HL-60 (cell line): Measurements from ENCODE around the gene RND1.
"Not testable (repeated sequence)": the region's sequence is repeated elsewhere in the genome, so short reads cannot be mapped to it uniquely, and the experiment has no call there.

Source experiments
- DNase-seq, 2 experiments: peaks; one replicate each; pipeline ENCODE4 v3.0.0-alpha.2; 2010 to 2020; ENCODE audit warnings: low read depth in 1 of 2, low spot score in 1 of 2
- H3K27ac ChIP-seq: fragments of 250-450 bp; sonication (Bioruptor Pico); replicated peaks from 2 replicates; pipeline ENCODE4 v1.5.1; 2020; ENCODE audit warnings: mild to moderate bottlenecking, moderate library complexity
- H3K27me3 ChIP-seq: fragments of 250-450 bp; sonication (Bioruptor Pico); 2 replicates; pipeline ENCODE4 v1.5.1; 2021; ENCODE audit warnings: mild to moderate bottlenecking, moderate library complexity; ENCODE audit not compliant: insufficient read depth, poor library complexity, severe bottlenecking
- H3K4me3 ChIP-seq: replicated peaks from 2 replicates; pipeline ENCODE4 v1.5.1; 2011; ENCODE audit warnings: mild to moderate bottlenecking, control low read depth, low read length; ENCODE audit not compliant: insufficient read depth
- GABPA ChIP-seq: IDR thresholded peaks from 2 replicates; pipeline ENCODE4 v1.6.1; 2012; ENCODE audit warnings: low read depth
- POLR2AphosphoS5 ChIP-seq: IDR thresholded peaks from 2 replicates; pipeline ENCODE4 v1.6.1; 2012; ENCODE audit warnings: low read depth
- SPI1 ChIP-seq: IDR thresholded peaks from 2 replicates; pipeline ENCODE4 v1.6.1; 2012; ENCODE audit warnings: low read depth, mild to moderate bottlenecking, borderline replicate concordance
- TF ChIP-seq, protein P1 (sequence below): IDR thresholded peaks from one replicate; pipeline ENCODE4 v1.5.1; 2011; ENCODE audit warnings: low read length, control low read depth, inconsistent platforms; ENCODE audit not compliant: insufficient read depth
- TF ChIP-seq, protein P2 (sequence below): IDR thresholded peaks from 2 replicates; pipeline ENCODE4 v1.6.1; 2012; ENCODE audit warnings: low read depth; ENCODE audit not compliant: insufficient replicate concordance

The RND1 gene

GRCh38 chr12:48858043-48858442 is 7.6 kb downstream of the RND1 start:
- no peak for DNase-seq
- H3K27ac ChIP-seq, result no peak overlapping the region
- TF ChIP-seq GABPA, result no peak
- no peak for TF ChIP-seq SPI1
- TF ChIP-seq, protein P1, sequence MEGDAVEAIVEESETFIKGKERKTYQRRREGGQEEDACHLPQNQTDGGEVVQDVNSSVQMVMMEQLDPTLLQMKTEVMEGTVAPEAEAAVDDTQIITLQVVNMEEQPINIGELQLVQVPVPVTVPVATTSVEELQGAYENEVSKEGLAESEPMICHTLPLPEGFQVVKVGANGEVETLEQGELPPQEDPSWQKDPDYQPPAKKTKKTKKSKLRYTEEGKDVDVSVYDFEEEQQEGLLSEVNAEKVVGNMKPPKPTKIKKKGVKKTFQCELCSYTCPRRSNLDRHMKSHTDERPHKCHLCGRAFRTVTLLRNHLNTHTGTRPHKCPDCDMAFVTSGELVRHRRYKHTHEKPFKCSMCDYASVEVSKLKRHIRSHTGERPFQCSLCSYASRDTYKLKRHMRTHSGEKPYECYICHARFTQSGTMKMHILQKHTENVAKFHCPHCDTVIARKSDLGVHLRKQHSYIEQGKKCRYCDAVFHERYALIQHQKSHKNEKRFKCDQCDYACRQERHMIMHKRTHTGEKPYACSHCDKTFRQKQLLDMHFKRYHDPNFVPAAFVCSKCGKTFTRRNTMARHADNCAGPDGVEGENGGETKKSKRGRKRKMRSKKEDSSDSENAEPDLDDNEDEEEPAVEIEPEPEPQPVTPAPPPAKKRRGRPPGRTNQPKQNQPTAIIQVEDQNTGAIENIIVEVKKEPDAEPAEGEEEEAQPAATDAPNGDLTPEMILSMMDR, result no peak
- TF ChIP-seq, protein P2, sequence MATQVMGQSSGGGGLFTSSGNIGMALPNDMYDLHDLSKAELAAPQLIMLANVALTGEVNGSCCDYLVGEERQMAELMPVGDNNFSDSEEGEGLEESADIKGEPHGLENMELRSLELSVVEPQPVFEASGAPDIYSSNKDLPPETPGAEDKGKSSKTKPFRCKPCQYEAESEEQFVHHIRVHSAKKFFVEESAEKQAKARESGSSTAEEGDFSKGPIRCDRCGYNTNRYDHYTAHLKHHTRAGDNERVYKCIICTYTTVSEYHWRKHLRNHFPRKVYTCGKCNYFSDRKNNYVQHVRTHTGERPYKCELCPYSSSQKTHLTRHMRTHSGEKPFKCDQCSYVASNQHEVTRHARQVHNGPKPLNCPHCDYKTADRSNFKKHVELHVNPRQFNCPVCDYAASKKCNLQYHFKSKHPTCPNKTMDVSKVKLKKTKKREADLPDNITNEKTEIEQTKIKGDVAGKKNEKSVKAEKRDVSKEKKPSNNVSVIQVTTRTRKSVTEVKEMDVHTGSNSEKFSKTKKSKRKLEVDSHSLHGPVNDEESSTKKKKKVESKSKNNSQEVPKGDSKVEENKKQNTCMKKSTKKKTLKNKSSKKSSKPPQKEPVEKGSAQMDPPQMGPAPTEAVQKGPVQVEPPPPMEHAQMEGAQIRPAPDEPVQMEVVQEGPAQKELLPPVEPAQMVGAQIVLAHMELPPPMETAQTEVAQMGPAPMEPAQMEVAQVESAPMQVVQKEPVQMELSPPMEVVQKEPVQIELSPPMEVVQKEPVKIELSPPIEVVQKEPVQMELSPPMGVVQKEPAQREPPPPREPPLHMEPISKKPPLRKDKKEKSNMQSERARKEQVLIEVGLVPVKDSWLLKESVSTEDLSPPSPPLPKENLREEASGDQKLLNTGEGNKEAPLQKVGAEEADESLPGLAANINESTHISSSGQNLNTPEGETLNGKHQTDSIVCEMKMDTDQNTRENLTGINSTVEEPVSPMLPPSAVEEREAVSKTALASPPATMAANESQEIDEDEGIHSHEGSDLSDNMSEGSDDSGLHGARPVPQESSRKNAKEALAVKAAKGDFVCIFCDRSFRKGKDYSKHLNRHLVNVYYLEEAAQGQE, result no peak
- no peak for TF ChIP-seq POLR2AphosphoS5
- H3K27me3 ChIP-seq, result no peaks in the 10 kb centered on the region
- H3K4me3 ChIP-seq, result no peak overlapping the region

- Histone ChIP-seq H3K27ac (no peak overlapping the region), H3K27me3 (no peaks in the 10 kb centered on the region), H3K4me3 (no peak overlapping the region)
- TF ChIP-seq SPI1 (no peak), GABPA (no peak), POLR2AphosphoS5 (no peak)
- TF ChIP-seq, protein P2, result no peak
- TF ChIP-seq, protein P1, result no peak
- DNase-seq, result no peak
These were observed 8.2 kb downstream of the RND1 start for GRCh38 chr12:48857278-48857994.

- no peak overlapping the region for H3K4me3 ChIP-seq
- TF ChIP-seq, protein P2, result no peak
- TF ChIP-seq SPI1, result no peak
- TF ChIP-seq POLR2AphosphoS5, result no peak
- TF ChIP-seq, protein P1, result no peak
- no peak for TF ChIP-seq GABPA
- no peak for DNase-seq
- no peaks in the 10 kb centered on the region for H3K27me3 ChIP-seq
- H3K27ac ChIP-seq, result no peak overlapping the region
These were observed 9.3 kb downstream of the RND1 start for GRCh38 chr12:48856379-48856778.

DNA sequence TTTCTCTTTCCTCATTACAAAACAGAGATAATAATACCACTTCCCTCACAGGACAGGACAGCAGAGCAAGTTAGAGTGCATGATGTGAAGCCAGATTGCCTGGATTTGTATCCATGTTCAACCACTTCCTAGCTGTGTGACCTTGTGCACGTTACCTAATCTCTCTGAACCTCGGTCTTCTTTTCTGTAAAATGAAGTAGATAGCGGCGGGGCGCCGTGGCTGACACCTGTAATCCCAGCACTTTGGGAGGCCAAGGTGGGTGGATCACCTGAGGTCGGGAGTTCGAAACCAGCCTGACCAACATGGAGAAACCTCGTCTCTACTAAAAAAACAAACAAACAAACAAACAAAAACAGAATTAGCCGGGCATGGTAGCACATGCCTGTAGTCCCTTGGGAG is 10.7 kb downstream of the RND1 start:
- H3K27ac ChIP-seq, H3K4me3 ChIP-seq, H3K27me3 ChIP-seq, DNase-seq: not testable (repeated sequence)
